G401 (cell line): ENCODE data around the gene UBASH3A. TPM values are rescaled to one million over a fixed set of nuclear protein-coding genes. Genes with fewer than 3 reads are reported as not detected.
"Not testable (repeated sequence)": the region's sequence is repeated elsewhere in the genome, so short reads cannot be mapped to it uniquely, and the experiment has no call there.

Source experiments
- DNase-seq: peaks from one replicate; pipeline ENCODE4 v3.0.0-alpha.2; 2015; ENCODE audit warnings: low spot score
- in situ Hi-C: cut with HindIII; loops from 2 replicates; pipeline ENCODE4 v1.10.0; 2016; ENCODE audit warnings: low sequenced_read_pairs, mixed read lengths
- total RNA-seq: library from RNA; depleted of rRNA; stranded (reverse); fragments of >200 nt; shearing (Covaris generic); gene quantifications from 2 replicates; pipeline ENCODE4 v1.2.3, GENCODE V29; 2014

Gene UBASH3A
- total RNA-seq, 1 experiment from 2014 or later = not detected

DNA sequence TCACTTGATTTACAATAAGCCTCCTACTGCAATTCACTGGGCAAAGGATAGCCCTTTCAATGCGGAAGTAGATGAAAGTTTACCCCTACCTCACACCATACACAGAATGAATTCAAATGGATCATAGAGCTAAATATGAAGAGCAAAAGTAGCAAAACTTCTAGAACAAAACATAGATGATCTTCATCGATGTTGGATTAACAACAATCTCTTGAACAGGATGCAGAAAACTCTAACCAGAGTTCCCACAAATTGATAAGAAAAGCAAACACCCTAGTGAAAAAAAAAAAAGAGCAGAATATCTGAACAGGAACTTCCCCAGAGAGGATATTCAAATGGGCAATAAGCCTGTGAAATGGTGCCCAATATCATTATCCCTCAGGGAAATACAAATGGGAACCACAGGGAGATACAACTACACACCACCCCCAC is 1.9 kb upstream of the UBASH3A start:
- DNase-seq = no peak
- in situ Hi-C loops = loop anchor here (10.0 kb wide), 1 partner anchor 57 kb away; no protein-coding TSS in a partner anchor

DNA sequence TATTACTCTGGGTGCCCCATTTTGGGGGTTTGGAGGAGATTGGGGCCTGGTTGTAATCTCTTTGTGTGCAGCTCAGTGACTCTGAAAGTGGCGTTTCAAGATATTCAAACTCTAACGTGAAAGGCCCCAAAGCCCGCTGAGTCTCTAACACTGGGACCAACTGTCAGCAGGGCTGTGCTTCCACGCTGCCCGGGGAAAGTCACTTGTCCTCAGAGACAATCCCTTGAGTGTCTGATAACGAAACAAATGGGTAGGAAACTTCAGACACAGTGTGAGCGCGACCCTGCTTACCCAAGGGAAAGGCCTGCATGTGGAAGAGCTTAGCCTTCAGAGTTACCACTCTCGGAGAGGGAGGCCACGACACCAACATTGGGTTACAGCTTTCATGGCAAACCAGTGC is 837 bp downstream of the UBASH3A start:
- DNase-seq = no peak
- in situ Hi-C loops = loop anchor here (10.0 kb wide), 1 partner anchor 60 kb away; no protein-coding TSS in a partner anchor

DNA sequence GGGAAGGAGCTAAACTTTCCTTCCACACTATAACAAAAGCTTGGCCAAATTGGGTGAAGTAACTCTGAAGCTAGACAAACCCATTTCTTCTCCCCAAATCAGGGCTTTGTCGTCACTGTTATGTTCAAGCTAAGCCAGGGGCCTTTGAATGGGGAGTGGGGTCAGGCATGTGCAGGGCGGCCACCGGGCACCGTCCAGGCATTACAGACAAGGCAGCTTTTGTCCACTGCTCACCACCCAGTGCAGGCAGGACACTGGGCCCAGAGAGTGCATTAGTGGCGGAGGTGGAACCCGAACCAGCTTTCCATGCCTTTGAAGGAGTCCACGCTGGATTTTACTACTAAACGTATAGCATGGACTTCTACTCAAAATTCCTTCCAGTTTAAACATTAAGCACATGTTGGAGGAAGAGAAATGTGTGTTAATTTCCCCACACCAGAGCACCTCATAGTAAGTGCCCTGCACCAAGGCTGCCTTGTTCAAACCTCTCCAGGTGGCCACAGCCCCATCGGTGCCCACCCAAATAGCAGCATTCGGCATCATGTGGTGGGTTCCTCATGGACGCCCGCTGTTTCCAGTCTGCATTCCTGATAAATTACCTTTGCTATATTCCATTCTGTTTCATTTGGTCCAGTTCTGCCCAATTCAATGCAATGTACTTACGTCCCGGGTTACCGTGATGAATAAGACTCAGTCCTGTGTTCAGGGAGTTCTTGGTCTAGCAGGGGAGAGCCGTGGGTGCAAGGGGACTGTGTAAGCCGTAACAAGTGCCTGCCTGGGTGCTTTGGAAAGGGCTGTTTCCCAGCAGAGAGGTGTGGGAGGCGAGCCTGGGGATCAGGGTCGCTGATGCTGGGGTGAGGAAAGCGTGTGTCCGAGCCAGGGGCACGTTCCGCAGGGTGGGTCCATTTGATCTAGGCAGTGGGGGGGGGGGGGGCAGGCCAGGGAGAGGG is 1.6 kb downstream of the UBASH3A start:
- DNase-seq = no peak
- in situ Hi-C loops = loop anchor here (10.0 kb wide), 1 partner anchor 61 kb away; no protein-coding TSS in a partner anchor

GRCh38 chr21:42406201-42406621 is 2.5 kb downstream of the UBASH3A start:
- no peak for DNase-seq
- in situ Hi-C loops = loop anchor here (10.0 kb wide), 1 partner anchor 61 kb away; no protein-coding TSS in a partner anchor

DNA sequence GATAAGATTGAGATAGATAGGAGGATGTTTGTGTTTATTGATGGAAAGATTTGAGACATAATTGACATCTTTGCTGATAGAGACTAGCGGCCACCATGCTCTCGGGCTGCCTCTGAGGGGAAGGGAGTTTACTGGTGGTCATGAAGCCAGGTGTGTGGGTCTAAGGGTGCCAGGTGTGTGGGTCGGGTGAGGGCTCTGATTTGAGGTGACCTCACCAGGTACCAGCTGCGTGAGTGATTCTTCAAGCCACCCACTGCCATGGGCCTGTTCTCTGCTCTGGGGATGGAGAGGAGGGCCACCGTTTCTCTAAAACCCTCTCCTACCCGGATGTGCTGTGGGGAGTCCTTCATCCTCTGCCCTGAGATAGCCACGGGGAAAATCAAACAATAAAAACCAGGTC is 3.2 kb downstream of the UBASH3A start:
- in situ Hi-C loops = loop anchor here (10.0 kb wide), 1 partner anchor 62 kb away; no protein-coding TSS in a partner anchor
- no peak for DNase-seq

- DNase-seq = no peak
- in situ Hi-C loops = loop anchor here (10.0 kb wide), 1 partner anchor 63 kb away; no protein-coding TSS in a partner anchor
These were observed 3.8 kb downstream of the UBASH3A start for GRCh38 chr21:42407476-42407875.

DNA sequence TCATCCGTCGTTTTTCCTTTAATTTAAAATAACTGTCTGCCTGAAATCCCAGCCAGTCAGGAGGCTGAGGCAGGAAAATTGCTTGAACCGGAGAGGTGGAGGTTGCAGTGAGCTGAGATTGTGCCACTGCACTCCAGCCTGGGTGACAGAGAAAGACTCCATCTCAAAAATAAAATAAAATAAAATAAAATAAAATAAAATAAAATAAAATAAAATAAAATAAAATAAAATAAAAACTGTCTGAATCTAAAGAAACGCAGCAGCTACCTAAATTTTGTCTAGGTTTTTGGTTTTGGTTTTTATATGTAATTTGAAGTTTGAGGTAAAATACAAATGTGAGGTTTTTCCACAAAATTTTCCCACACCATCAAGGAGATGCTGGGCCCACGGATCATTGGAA is 5.0 kb downstream of the UBASH3A start:
- not testable (repeated sequence) for DNase-seq
- in situ Hi-C loops = loop anchor here (10.0 kb wide), 1 partner anchor 64 kb away; no protein-coding TSS in a partner anchor

GRCh38 chr21:42409366-42409765 is 5.7 kb downstream of the UBASH3A start:
- DNase-seq = no peak
- in situ Hi-C loops = loop anchor here (10.0 kb wide), 1 partner anchor 65 kb away; no protein-coding TSS in a partner anchor

- in situ Hi-C loops = no loop called here
- DNase-seq = no peak
These were observed 7.6 kb downstream of the UBASH3A start for GRCh38 chr21:42411197-42411869.

DNA sequence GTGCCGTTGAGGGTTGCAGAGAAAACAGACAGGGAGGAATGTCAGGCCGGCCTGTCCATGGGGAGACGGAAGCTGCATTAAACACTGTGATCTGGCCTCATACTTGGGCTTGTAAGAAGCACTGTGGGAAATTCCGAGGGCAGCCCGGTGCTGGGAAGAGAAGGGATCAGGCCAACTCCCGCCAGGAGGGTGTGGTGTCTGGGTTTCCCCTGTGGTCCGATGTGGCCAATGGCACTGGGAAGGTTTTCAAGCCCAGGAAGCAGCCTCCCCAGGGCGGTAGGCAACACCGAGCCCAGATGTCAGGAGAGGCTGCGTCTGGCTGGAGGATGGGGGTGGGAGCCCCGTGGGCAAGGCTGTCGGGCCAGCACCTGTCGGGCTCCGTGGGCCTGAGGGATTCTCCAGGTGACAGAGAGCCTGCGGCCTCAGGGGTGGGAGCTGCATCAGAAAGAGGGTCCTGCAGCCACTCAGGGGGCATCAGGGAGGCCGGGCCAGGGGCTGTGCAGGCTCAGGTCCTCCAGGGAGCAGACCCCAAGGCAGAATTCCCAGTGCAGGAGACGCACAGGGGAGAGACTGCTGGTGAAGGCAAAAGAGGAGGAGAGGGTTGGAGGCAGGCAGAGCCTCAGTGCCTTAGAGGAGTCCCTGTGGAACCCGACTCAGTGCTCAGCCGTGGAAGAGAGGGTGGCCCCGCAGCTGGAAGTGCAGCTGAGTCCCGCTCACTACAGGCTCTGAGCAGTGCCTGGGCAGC is 8.4 kb downstream of the UBASH3A start:
- DNase-seq = no peak
- in situ Hi-C loops = no loop called here

DNA sequence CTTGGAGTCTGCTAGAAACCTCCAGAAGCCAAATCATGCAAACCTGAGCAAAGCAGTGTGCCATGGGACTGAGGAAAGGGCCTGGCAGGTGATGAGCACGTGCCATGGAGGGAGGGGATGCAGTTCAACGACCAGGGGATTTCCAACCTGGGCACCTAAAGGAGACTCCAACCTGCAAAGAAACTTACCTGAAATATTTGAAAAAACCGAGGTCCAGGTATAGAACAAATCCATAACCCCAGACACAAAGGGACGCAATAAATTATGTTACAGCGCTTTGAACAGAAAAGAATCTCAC is 8.9 kb downstream of the UBASH3A start:
- DNase-seq = no peak
- in situ Hi-C loops = no loop called here

DNA sequence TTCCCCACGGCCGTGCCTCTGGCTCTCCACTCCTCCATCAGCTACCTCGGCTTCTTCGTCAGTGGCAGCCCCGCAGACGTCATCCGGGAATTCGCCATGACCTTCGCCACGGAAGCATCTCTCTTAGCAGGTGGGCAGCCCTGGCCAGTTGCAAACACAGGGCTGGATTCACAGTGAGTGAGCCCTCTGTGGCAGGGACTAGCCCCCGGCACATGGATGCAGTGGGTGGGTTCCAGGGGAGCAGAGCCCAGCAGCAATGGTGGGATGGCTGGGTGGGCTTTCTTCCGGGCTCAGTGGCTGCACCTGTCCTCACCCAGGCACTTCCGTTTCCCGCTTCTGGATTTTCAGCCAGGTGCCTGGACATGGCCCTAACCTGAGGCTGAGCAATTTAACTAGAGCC is 9.4 kb downstream of the UBASH3A start:
- DNase-seq = no peak
- in situ Hi-C loops = no loop called here

DNA sequence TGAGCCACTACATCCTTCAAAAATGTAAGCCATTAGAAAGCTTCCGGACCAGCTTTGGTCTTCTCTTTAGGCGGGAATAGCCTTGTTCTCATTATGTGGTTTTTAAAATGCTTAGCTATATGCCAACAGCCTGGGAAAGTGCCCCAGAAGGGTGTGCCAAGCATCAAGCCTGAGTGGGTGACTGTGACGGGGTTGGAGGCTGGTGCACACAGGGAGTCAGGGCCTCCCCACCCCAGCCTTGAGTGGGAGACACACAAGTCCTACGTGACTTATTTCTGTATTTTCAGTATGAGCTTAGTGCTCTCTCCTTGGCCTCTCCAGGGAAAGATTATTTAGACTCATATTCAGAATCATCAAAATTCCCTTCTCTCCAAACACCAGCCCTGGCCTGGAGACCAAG is 9.8 kb downstream of the UBASH3A start:
- in situ Hi-C loops = no loop called here
- no peak for DNase-seq

DNA sequence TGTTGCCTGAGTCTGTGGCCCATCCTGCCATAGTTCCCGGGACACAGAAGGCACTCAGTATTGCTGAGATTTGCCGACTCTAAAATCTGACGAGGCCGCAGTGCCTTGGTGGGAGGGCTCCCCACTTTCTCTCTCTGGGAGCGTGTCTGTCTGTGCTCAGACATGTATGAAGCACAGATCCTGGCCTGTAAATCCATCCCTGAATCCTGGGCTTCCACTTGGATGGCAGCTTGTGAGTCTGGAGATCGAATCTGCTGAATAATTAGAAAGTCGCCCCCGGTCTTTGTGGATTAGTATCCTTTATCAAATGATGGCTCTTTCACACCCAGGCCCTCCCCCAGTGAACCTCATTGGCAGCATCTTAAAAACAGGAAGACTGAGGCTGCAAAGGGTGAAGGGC is 10.4 kb downstream of the UBASH3A start:
- in situ Hi-C loops = no loop called here

DNA sequence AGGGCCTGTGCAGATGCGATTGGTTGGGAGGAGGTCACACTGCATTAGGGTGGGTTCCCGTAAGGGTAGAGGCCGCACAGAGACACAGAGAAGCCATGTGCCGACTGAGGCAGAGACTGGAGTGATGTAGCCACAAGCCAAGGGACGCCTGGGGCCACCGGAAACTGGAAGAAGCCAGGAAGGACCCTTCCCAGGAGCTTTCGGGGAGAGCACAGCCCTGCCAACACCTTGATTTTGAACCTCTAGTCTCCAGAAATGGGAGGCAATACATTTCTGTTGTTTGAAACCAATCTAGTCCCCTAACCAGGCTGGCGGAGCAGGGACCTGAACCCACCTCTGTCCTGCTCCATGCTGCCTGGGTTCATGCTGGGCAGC is 10.8 kb downstream of the UBASH3A start:
- in situ Hi-C loops = no loop called here
- no peak for DNase-seq

More for the DNA sequence above, 10.4 kb downstream of the UBASH3A start:
- DNase-seq = no peak

- in situ Hi-C loops = no loop called here
- DNase-seq = no peak
These were observed 11.4 kb downstream of the UBASH3A start for GRCh38 chr21:42414928-42415769.

- in situ Hi-C loops = no loop called here
- DNase-seq = no peak
These were observed 13.8 kb downstream of the UBASH3A start for GRCh38 chr21:42417533-42417932.

- no peak for DNase-seq
- in situ Hi-C loops = no loop called here
These were observed 15.2 kb downstream of the UBASH3A start for GRCh38 chr21:42418886-42419285.

GRCh38 chr21:42419845-42420244 is 16.1 kb downstream of the UBASH3A start:
- no peak for DNase-seq
- in situ Hi-C loops = no loop called here
